Spinal cord (tissue), 10 donors: ENCODE measurements around the gene LEKR1. TPM values are rescaled to one million over a fixed set of nuclear protein-coding genes. Genes with fewer than 3 reads are reported as not detected.

Experiments
- DNase-seq, 6 donors: peaks; one replicate each; pipeline versions ENCODE4 v3.0.0 to v3.0.0-alpha.2; 2013 to 2015; ENCODE audit warnings: low spot score in 6 of 6, low read depth in 4 of 6
- H3K27ac ChIP-seq: one replicate; pipeline ENCODE4 v1.5.1; 2013; ENCODE audit warnings: low read depth, low read length, control low read depth
- H3K27me3 ChIP-seq: one replicate; pipeline ENCODE4 v1.6.1; 2013; ENCODE audit warnings: low read length; ENCODE audit not compliant: control insufficient read depth, insufficient read depth
- H3K36me3 ChIP-seq: one replicate; pipeline ENCODE4 v1.6.1; 2013; ENCODE audit warnings: low read length; ENCODE audit not compliant: control insufficient read depth, insufficient read depth
- H3K4me1 ChIP-seq: one replicate; pipeline ENCODE4 v1.6.1; 2013; ENCODE audit warnings: low read length; ENCODE audit not compliant: control insufficient read depth, insufficient read depth
- H3K4me3 ChIP-seq: one replicate; pipeline ENCODE4 v1.5.1; 2013; ENCODE audit warnings: low read depth, low read length, control low read depth
- H3K9me3 ChIP-seq: one replicate; pipeline ENCODE4 v1.6.1; 2013; ENCODE audit warnings: low read length; ENCODE audit not compliant: control insufficient read depth, insufficient read depth
- WGBS: methylation state at CpG from one replicate; pipeline ENCODE4 v1.1.5; 2013; ENCODE audit warnings: missing lambda C conversion rate; ENCODE audit not compliant: insufficient coverage; 5-methylcytosine and 5-hydroxymethylcytosine counted together
- polyA plus RNA-seq, 2 donors: library from polyadenylated mRNA; unstranded; fragments of 120-200 nt; gene quantifications; one replicate each; pipeline ENCODE4 v1.2.1, GENCODE V29; 2013; ENCODE audit not compliant: insufficient read length in 2 of 2
- total RNA-seq, 2 donors: library from RNA; depleted of rRNA in 1 of 2; stranded (reverse); fragments of 120-200 nt in 1 of 2; fragments of >200 nt in 1 of 2; gene quantifications; one replicate each; pipeline versions ENCODE4 v1.2.3 to v1.2.4, GENCODE V29; 2013 to 2014
- donor health status: healthy.

Gene LEKR1
- total and polyA plus RNA-seq, 4 donors = 1.7 to 2.4 (median 1.9) TPM

- no peak overlapping the region for H3K4me3 ChIP-seq
- H3K36me3 ChIP-seq = no peaks in the 10 kb centered on the region
- WGBS = 43% methylated on average over 3 of the region's 4 CpGs
- H3K27ac ChIP-seq = no peak overlapping the region
- H3K4me1 ChIP-seq = peaks cover 21% of the 10 kb centered on the region
- H3K9me3 ChIP-seq = no peaks in the 10 kb centered on the region
- no peak for DNase-seq
- H3K27me3 ChIP-seq = no peaks in the 10 kb centered on the region
Measured at GRCh38 chr3:157077565-157077991, 251.4 kb downstream of the LEKR1 start.

- Histone ChIP-seq H3K27ac (no peak overlapping the region), H3K9me3 (no peaks in the 10 kb centered on the region), H3K4me3 (no peak overlapping the region), H3K36me3 (no peaks in the 10 kb centered on the region), H3K27me3 (no peaks in the 10 kb centered on the region), H3K4me1 (peaks cover 22% of the 10 kb centered on the region)
- no peak for DNase-seq
- WGBS = no CpG with 5 or more reads among the region's 5 CpGs
Measured at GRCh38 chr3:157078131-157078810, 252.1 kb downstream of the LEKR1 start.

DNA sequence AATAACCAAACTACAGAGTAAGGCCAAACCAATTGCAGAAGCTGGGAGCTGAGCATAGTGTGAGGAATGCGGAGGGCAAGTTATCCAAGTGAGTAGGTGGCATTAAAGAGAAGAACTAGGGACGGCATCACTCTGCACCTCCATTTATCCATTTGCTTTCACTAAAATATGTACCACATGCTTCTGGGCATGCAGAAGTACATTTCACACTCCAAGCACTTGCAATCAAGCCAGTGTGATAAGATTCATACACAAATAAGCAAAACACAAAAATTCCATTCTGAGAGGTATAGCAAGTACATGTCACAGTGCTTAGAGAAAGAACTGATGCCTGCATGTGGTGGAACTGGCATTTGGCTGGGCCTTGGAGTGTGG lies 252.6 kb downstream of the LEKR1 start:
- peaks cover 22% of the 10 kb centered on the region for H3K4me1 ChIP-seq
- H3K27ac ChIP-seq = no peak overlapping the region
- DNase-seq = no peak
- WGBS = 100% methylated on average over 2 of the region's 2 CpGs
- H3K4me3 ChIP-seq = no peak overlapping the region
- no peaks in the 10 kb centered on the region for H3K36me3 ChIP-seq
- H3K27me3 ChIP-seq = no peaks in the 10 kb centered on the region
- no peaks in the 10 kb centered on the region for H3K9me3 ChIP-seq

DNA sequence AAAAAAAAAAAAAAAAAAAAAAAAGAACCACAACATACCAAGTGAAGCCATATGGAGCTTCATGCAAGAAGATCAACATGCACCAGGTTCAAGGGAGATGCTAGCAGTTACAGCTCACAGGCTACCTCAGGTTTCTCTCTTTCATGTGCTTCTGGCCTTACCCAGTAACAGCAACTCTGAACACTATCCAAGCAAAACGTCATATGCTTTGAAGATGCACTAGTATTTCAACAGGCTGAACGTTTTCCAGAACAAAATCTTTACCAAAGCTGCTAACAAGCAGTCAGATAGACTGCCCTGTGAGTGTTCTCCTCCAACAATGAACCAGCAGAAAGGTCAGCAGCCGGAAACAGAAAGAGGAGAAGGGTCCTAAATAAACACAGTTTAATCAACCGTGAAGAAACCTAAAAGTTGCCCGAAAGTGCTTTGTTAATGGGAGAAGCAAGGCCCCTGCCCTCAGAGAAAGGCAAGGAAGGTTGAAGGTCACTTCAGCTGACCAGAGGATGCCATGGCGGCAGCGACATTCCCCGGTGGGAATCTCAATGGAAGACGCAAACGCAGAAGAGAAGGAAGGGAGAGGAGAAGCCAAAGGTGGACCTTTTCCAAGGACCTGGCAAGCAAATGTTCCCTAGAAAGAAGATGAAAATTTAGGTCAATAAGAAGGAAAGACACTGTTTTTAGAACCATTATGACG lies 253.7 kb downstream of the LEKR1 start:
- Histone ChIP-seq H3K27me3 (no peaks in the 10 kb centered on the region), H3K27ac (no peak overlapping the region), H3K4me1 (peaks cover 22% of the 10 kb centered on the region), H3K4me3 (no peak overlapping the region), H3K36me3 (no peaks in the 10 kb centered on the region), H3K9me3 (no peaks in the 10 kb centered on the region)
- 42% methylated on average over 9 of the region's 11 CpGs for WGBS
- DNase-seq = no peak

GRCh38 chr3:157081626-157082210 lies 255.6 kb downstream of the LEKR1 start:
- H3K27ac ChIP-seq = peak overlapping the region; percentile 35

GRCh38 chr3:157082305-157082982 lies 256.3 kb downstream of the LEKR1 start:
- Histone ChIP-seq H3K9me3 (no peaks in the 10 kb centered on the region), H3K27ac (no peak overlapping the region), H3K4me1 (peaks cover 15% of the 10 kb centered on the region), H3K27me3 (no peaks in the 10 kb centered on the region), H3K4me3 (no peak overlapping the region), H3K36me3 (no peaks in the 10 kb centered on the region)
- peak in 1 of 6 donors; percentile 43 for DNase-seq
- WGBS = 73% methylated on average over 9 of the region's 11 CpGs

More at GRCh38 chr3:157081626-157082210, 255.6 kb downstream of the LEKR1 start:
- H3K9me3 ChIP-seq = no peaks in the 10 kb centered on the region
- no peaks in the 10 kb centered on the region for H3K27me3 ChIP-seq
- no peaks in the 10 kb centered on the region for H3K36me3 ChIP-seq
- peaks cover 22% of the 10 kb centered on the region for H3K4me1 ChIP-seq
- no peak overlapping the region for H3K4me3 ChIP-seq
- 7% methylated on average over 13 of the region's 15 CpGs for WGBS
- DNase-seq = peak in 5 of 6 donors; percentile 82 to 97 (median 83)

GRCh38 chr3:157083824-157084223 lies 257.7 kb downstream of the LEKR1 start:
- DNase-seq = no peak
- 90% methylated on average over 1 of the region's 1 CpG for WGBS
- Histone ChIP-seq H3K36me3 (no peaks in the 10 kb centered on the region), H3K27ac (no peak overlapping the region), H3K4me3 (no peak overlapping the region), H3K27me3 (no peaks in the 10 kb centered on the region), H3K9me3 (no peaks in the 10 kb centered on the region), H3K4me1 (peaks cover 24% of the 10 kb centered on the region)

DNA sequence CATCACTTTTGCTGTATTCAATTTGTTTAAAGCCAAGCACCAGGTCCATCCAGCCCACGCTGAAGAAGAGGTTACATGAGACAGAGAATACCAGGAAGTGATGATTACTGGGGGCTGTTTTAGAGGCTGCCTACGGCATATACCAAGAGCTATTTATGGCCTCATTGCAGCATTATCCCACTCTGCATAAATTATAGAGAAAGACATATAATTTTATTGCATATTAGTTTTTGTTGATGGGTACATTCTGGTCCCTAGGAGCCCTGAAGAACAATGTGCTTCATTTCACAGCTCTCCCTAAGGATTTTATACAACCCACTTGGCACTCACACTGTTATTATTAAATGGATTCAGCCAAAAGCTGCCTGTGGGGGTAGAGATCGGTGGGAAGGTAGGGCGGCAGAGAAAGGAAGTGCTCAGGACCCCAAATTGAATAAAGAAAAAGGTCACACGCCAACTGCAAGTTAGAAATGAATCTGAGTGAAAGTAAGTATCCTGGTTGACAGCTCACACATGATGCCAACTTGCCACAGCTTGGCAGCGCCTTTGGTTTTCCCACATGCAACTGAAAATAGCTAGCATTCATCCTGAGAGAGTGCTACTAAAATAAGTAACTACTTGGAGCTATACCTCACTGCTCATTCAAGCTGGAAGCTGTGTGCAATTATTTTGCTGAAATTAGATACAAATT lies 260.1 kb downstream of the LEKR1 start:
- Histone ChIP-seq H3K4me1 (peaks cover 32% of the 10 kb centered on the region), H3K4me3 (no peak overlapping the region), H3K27me3 (no peaks in the 10 kb centered on the region), H3K9me3 (no peaks in the 10 kb centered on the region), H3K27ac (no peak overlapping the region), H3K36me3 (no peaks in the 10 kb centered on the region)
- peak in 2 of 6 donors; percentile 67 to 86 for DNase-seq
- WGBS = no CpG with 5 or more reads among the region's 6 CpGs

DNA sequence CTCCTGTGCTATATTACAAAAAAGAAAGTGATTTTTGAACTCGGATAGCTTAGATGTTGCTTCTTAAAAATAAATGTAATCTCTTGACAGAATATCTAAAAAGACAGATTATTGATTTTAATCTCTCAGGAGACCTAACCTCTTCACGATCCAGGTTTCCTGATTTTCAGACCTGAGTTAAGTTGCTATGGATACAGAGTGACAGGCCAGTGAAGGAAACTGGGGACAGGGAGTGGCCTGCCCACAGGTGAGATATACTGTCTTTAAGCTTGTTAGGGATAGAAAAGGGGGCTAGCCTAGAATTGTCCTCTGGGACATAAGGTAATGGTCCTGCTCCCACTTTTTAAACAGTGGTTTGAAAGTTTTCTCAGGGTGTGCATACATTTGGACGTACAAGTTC lies 260.6 kb downstream of the LEKR1 start:
- H3K4me1 ChIP-seq = peaks cover 28% of the 10 kb centered on the region
- H3K27me3 ChIP-seq = no peaks in the 10 kb centered on the region
- DNase-seq = no peak
- H3K4me3 ChIP-seq = no peak overlapping the region
- H3K9me3 ChIP-seq = no peaks in the 10 kb centered on the region
- peak overlapping the region; percentile 100 for H3K27ac ChIP-seq
- 50% methylated on average over 1 of the region's 3 CpGs for WGBS
- H3K36me3 ChIP-seq = no peaks in the 10 kb centered on the region
